GM10248 (cell line): ENCODE data around the gene TBC1D3B.

Experiments
- CTCF ChIA-PET: fragments of 300-600 bp; sonication (Branson Sonifier 250); formaldehyde crosslinking; extraction: SDS; loops from one replicate; lab custom pipeline; 2021; ENCODE audit warnings: antibody characterized with exemption; lab: Yijun Ruan, JAX
- POLR2A ChIA-PET: fragments of 350-650 bp; sonication (Branson Sonifier 250); formaldehyde crosslinking; extraction: SDS; loops from one replicate; lab custom pipeline; 2020; ENCODE audit warnings: antibody characterized with exemption; lab: Yijun Ruan, JAX
- DNase-seq: peaks from one replicate; pipeline ENCODE4 v3.0.0; 2012; ENCODE audit errors: extremely low spot score
- CTCF ChIP-seq: IDR thresholded peaks from 2 replicates; pipeline ENCODE4 v1.5.1; 2012; ENCODE audit warnings: mild to moderate bottlenecking, low read depth; ENCODE audit errors: extremely low read depth, missing control alignments, control extremely low read depth

The TBC1D3B gene

GRCh38 chr17:36147601-36148000 lies 28.8 kb downstream of the TBC1D3B start:
- DNase-seq = no peak
- no peak for TF ChIP-seq CTCF
- CTCF ChIA-PET = interaction anchor here (0.9 to 14.3 kb wide), 12 partner anchors 13 to 199 kb away, joined by 3 to 420 read pairs (median 5); partner anchors contain the start of genes CCL16 and CCL4L2
- POLR2A ChIA-PET = no interaction called here

- TF ChIP-seq CTCF = no peak
- CTCF ChIA-PET = interaction anchor here (1.4 to 14.3 kb wide), 4 partner anchors 11 to 170 kb away, joined by 4 to 420 read pairs (median 99); partner anchors contain the start of gene CCL16
- DNase-seq = no peak
- POLR2A ChIA-PET = no interaction called here
Measured at GRCh38 chr17:36144981-36145729, 31.3 kb downstream of the TBC1D3B start.

GRCh38 chr17:36144014-36144413 lies 32.4 kb downstream of the TBC1D3B start:
- POLR2A ChIA-PET = no interaction called here
- DNase-seq = no peak
- TF ChIP-seq CTCF = no peak
- CTCF ChIA-PET = interaction anchor here (1.4 to 14.3 kb wide), 4 partner anchors 11 to 169 kb away, joined by 3 to 420 read pairs (median 9); partner anchors contain the start of gene CCL16

GRCh38 chr17:36142806-36143205 lies 33.6 kb downstream of the TBC1D3B start:
- CTCF ChIA-PET = interaction anchor here (1.2 to 14.3 kb wide), 6 partner anchors 9 to 168 kb away, joined by 3 to 420 read pairs (median 6); partner anchors contain the start of gene CCL16
- POLR2A ChIA-PET = no interaction called here
- TF ChIP-seq CTCF = no peak
- DNase-seq = no peak

GRCh38 chr17:36142235-36142634 lies 34.2 kb downstream of the TBC1D3B start:
- POLR2A ChIA-PET = no interaction called here
- TF ChIP-seq CTCF = no peak
- DNase-seq = no peak
- CTCF ChIA-PET = interaction anchor here (1.0 to 14.3 kb wide), 5 partner anchors 9 to 168 kb away, joined by 3 to 420 read pairs (median 4); partner anchors contain the start of gene CCL16

- TF ChIP-seq CTCF = no peak
- DNase-seq = no peak
- POLR2A ChIA-PET = no interaction called here
- CTCF ChIA-PET = interaction anchor here (0.9 to 6.9 kb wide), 4 partner anchors 11 to 160 kb away, joined by 3 to 67 read pairs (median 5); no protein-coding TSS in a partner anchor
Measured at GRCh38 chr17:36136439-36136838, 40.0 kb downstream of the TBC1D3B start.
